ENCODE results near the gene AARS2.
A peak's percentile ranks its signal among the peaks of the same experiment; 100 is the strongest.

Gene AARS2

DNA sequence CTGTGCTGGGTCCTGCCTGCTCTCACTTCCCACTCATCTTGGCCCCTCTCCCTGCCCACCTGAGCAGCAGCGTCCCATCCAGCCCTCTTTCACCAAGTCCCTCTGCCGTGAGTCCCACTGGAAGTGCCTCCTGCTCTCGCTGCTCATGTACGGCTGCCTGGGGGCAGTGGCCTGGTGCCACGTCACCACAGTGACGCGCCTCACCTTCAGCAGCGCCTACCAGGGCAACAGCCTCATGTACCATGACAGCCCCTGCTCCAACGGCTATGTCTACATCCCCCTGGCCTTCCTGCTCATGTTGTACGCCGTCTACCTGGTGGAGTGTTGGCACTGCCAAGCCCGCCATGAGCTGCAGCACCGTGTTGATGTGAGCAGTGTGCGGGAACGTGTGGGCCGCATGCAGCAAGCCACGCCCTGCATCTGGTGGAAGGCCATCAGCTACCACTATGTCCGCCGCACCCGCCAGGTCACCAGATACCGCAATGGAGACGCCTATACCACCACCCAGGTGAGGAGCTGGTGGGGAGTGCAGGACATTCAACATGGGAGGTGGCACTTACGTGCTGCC lies 40.1 kb downstream of the AARS2 start:
- no peak for DNase-seq

GRCh38 chr6:44272529-44272928 lies 40.6 kb downstream of the AARS2 start:
- no peak for DNase-seq

DNA sequence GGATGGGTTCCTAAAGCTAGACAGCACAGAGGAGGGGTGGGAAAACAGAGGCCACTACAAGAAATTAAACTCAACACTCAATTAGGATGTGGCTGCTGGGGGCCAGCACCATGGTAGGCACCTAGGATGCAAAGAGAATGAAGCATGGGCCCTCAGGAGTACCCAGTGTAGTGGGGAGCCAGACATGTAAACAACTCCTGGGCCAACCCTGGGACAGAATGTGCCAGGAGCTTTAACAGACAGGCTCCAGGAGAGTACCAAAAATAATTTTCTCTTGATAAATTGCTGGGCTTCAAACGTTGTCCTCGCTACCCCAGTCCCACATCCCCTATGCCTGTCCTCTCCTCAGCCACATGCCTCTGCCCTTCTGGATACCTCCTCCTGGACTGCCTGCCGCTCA lies 41.2 kb downstream of the AARS2 start:
- no peak for DNase-seq

DNA sequence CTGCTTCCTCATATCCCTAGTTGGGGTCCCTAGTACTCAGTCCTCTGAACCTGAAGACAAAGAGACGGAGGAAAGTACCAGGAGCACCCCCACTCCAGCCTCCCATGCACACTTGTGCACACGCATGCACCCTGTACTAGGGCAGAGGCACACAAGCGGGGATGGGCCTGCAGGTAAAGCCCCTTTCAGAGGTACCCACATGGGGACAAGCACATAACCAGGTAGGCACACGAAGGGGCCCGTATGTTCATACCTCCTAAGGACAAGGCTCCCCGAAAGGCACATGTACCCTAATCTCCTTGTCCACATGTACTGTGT lies 41.8 kb downstream of the AARS2 start:
- DNase-seq: no peak

DNA sequence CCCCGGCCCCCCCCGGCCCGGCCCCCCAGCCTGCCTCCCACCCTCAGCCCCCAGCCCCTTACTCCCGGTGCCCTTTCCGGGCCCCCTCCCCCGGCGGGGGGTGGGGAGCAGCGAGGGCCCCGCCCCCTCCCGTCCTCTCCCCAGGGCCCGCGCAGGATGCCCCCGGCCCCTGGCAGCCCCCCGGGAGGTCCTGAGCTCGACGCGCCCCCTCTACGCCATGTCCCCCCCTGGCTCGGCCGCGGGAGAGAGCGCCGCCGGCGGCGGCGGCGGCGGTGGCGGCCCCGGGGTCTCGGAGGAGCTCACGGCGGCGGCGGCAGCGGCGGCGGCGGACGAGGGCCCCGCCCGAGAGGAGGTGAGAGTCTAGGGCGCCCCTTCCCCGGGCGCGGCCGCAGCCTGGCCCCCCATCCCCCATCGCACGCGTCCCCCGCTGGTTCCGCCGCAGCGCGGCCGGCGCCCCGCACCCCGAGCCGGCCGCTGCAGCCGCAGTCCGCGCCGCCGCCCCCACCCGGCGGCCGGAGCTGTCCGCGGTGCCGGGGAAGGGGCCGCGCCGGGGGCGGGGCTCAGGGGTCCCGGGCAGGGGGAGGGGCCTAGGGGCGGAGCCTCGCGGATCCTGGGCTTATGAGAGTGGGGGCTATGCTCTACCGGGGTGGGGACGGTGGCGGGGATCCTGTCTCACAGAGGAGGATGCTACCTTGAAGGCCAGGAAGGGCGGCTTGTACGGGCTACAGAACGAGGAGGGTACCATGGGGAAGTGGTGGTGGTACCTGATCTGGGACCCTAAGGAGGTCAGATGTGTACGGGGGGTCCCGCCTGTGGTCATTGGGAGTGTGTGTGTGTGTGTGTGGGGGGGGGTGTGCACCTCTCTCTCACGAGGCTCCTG lies 42.4 kb downstream of the AARS2 start:
- no peak for DNase-seq

GRCh38 chr6:44269921-44270525 lies 43.1 kb downstream of the AARS2 start, which contains the start of gene TMEM151B:
TSS of gene TMEM151B (plus strand) at chr6:44270450. CDS start at chr6:44270743, 293 bp downstream.
- DNase-seq: no peak

DNA sequence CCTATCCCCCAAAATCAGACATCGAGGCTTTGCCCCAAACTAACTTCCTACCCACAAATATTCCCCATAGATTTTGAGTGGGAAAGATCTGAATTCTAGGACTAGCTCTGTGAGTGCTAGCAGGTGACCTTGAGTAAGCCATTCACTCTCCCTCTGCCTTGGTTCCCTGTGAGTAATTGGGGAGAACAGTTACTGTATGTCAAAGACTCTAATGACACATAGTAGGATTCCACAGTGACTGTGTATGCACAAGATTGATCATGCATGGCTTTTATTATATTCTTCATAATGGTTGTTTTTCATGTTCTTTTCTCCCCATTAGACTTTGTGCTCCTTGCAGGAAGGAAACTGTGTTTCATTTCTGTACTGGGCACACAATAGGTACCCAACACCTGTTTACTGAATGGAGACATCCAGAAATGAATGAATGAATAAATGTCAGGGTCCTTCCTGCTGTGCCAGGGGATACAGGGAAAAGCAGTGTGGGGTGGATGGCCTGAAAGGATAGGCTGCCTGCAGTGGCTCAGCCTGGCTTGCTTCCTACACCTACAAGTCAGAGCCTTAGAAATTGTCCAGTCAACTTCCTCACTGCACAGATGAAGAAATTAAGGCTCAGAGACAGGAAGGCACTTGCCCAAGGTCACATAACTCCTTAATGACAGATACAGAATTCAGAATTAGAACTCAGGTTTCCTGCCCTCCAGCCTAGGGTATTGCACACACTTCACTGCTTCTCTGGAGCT lies 43.8 kb downstream of the AARS2 start:
- no peak for DNase-seq

- DNase-seq: peak; percentile 31
These were observed 45.0 kb downstream of the AARS2 start for GRCh38 chr6:44268095-44268628.

DNA sequence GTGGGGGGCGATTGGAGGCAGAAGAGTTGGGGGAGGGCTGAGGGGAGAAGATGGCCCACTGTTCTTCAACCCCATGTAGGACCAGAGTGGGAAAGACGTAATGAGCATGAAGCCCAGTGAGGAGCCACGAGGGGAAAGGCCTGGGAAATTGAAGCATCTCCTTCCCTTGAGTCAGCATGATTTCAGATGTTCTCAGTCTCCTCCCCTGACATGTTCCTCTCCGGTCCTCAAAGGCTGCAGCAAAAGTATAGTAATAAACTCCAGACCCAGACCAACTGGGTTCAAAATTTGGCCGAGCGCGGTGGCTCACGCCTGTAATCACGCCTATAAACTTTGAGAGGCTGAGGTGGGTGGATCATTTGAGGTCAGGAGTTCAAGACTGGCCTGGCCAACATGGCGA lies 45.9 kb downstream of the AARS2 start:
- no peak for DNase-seq

GRCh38 chr6:44266347-44266746 lies 46.8 kb downstream of the AARS2 start:
- DNase-seq: no peak

GRCh38 chr6:44265722-44266233 lies 47.4 kb downstream of the AARS2 start:
- DNase-seq: no peak

- DNase-seq: peak; percentile 85
These were observed 48.0 kb downstream of the AARS2 start, which contains the start of gene NFKBIE for GRCh38 chr6:44265007-44265721. TSS of gene NFKBIE (minus strand) at chr6:44265551. CDS start at chr6:44265346, 205 bp downstream.

GRCh38 chr6:44264154-44265006 lies 48.8 kb downstream of the AARS2 start:
- no peak for DNase-seq

DNA sequence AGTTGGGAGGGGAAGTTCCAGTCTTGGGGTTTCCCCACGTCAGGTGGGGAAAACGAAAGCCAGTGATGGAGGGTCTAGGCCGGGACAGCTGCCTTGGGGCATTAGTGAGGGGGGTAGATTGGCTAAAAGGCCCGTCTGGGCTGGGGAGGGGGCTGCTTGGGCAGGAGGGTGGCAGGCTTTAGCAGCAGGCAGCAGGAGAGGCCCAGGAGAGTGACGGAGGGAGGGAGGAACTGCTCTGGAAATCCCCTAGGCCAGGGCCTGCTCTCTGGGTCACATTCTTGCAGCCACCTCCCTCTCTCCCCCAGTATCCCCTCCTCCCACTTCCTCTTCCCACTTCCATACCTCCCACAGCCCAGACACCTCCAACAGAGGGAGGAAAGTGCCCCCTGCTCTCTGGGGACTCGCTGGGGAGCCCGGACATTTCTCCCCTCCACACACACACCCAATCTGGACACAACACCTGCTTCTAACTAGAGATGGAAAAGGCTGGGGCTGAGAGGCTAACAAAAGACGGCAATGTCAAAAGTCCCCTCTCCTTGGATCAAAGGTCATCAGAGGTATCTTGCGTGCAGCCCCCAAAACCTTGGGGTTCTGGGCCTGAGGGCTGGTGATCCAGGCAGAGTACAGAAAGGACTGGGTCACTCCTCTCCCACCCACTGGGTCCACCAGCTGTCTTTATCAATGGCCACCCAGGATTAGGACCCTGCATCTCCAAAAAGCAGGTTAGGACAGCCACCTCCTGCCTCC lies 49.6 kb downstream of the AARS2 start:
- no peak for DNase-seq

GRCh38 chr6:44262467-44263353 lies 50.4 kb downstream of the AARS2 start:
- no peak for DNase-seq

- no peak for DNase-seq
These were observed 51.6 kb downstream of the AARS2 start for GRCh38 chr6:44261581-44261980.

DNA sequence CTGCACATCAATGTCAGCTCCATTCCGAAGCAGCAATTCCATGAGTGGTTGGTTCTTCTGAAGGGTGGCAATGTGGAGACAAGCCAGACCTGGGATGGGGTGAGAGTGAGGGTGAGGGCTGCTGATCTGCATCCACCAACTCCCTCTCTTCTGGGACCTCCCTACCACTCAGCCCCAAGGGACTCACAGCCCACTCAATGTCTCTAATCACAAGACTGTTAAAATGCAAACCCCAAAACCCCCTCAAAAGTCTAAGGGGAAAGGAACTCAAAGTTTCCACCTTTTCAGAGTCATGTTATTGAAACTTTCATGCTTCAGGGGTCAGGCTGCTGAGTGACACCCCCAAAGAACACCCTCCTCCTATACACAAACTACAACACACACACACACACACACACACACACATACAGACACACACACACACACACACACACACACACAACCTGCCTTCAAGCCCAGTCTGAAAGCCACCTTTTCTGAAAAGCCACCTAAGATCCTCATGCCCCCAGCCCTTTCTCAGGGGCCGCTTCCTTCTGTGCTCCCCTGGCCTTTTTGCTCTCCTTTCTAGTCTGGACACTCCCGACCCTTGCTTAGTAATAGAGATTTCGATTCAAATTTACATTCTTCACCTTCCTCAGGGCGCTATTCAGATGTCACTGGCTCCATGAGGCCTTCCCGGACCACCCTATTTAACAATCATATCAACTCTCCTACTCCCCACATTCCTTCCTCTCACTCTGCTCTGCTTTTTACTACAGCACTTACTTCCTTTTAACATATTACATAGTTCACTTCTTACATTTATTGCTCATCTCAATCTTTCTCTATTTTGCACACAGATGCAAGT lies 52.5 kb downstream of the AARS2 start:
- no peak for DNase-seq

DNA sequence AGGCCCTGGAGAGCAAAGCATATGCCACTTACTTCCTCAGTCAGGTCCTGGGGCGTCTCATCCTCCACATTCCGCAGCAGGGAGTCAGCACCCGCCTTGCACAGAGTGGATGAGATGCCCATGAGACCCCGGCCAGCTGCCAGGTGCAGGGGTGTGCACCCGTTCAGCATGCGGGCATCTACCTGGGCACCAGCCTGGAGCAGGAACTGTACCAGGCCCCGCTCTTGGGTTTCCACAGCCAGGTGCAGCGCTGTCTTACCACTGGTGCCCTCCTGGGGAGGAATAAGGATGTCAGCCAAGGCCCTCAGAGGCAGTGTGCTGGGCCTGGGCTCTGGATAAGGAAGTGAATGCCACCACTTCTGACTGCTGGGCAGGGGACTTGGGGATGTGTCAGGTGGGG lies 53.1 kb downstream of the AARS2 start:
- no peak for DNase-seq
